HEK293 (cell line): ENCODE data around the gene GEMIN5.

Source experiments
- BCL11B ChIP-seq: fragments of 450-650 bp; formaldehyde crosslinking; IDR thresholded peaks from 2 replicates; pipeline ENCODE4 v1.5.1; 2016; ENCODE audit warnings: low read depth, missing biosample characterization, missing genetic modification characterization
- YY2 ChIP-seq: fragments of 450-650 bp; formaldehyde crosslinking; IDR thresholded peaks from 2 replicates; pipeline ENCODE4 v1.5.1; 2016; ENCODE audit warnings: missing biosample characterization, missing genetic modification characterization
- ZNF112 ChIP-seq: fragments of 450-650 bp; formaldehyde crosslinking; IDR thresholded peaks from 2 replicates; pipeline ENCODE4 v1.5.0; 2017; ENCODE audit warnings: missing biosample characterization, missing genetic modification characterization
- ZNF221 ChIP-seq: fragments of 450-650 bp; formaldehyde crosslinking; IDR thresholded peaks from 2 replicates; pipeline ENCODE4 v1.5.1; 2017; ENCODE audit warnings: missing biosample characterization, missing genetic modification characterization, borderline replicate concordance
- ZNF341 ChIP-seq: fragments of 450-650 bp; formaldehyde crosslinking; IDR thresholded peaks from 2 replicates; pipeline ENCODE4; 2016; ENCODE audit warnings: low read depth, missing biosample characterization, missing genetic modification characterization
- ZNF37A ChIP-seq: fragments of 450-650 bp; IDR thresholded peaks from 2 replicates; pipeline ENCODE4 v1.5.1; 2018; ENCODE audit warnings: missing biosample characterization, missing genetic modification characterization
- ZNF530 ChIP-seq: fragments of 450-650 bp; formaldehyde crosslinking; IDR thresholded peaks from 2 replicates; pipeline ENCODE4 v1.5.1; 2016; ENCODE audit warnings: low read depth, missing biosample characterization, missing genetic modification characterization
- ZNF768 ChIP-seq: fragments of 450-650 bp; formaldehyde crosslinking; IDR thresholded peaks from 2 replicates; pipeline ENCODE4 v1.5.1; 2018; ENCODE audit warnings: missing biosample characterization, mild to moderate bottlenecking, missing genetic modification characterization
- ZNF791 ChIP-seq: fragments of 450-650 bp; formaldehyde crosslinking; IDR thresholded peaks from 2 replicates; pipeline ENCODE4 v1.5.1; 2016; ENCODE audit warnings: missing biosample characterization, missing genetic modification characterization
- ZNF830 ChIP-seq: fragments of 450-650 bp; IDR thresholded peaks from 2 replicates; pipeline ENCODE4 v1.5.0; 2018; ENCODE audit warnings: missing biosample characterization, missing genetic modification characterization, low read depth, mild to moderate bottlenecking, moderate library complexity
- TF ChIP-seq, protein P1 (sequence below): fragments of 450-650 bp; formaldehyde crosslinking; IDR thresholded peaks from 2 replicates; pipeline ENCODE4 v1.5.1; 2016; ENCODE audit warnings: missing biosample characterization, missing genetic modification characterization
- TF ChIP-seq, protein P2 (sequence below): IDR thresholded peaks from 2 replicates; pipeline ENCODE4 v1.6.1; 2011; ENCODE audit warnings: mild to moderate bottlenecking, low read depth, low read length, borderline replicate concordance
- TF ChIP-seq, protein P3 (sequence below): fragments of 450-650 bp; formaldehyde crosslinking; IDR thresholded peaks from 2 replicates; pipeline ENCODE4 v1.5.1; 2016; ENCODE audit warnings: missing biosample characterization, missing genetic modification characterization
- TF ChIP-seq, protein P4 (sequence below): fragments of 450-650 bp; formaldehyde crosslinking; IDR thresholded peaks from 2 replicates; pipeline ENCODE4 v1.5.1; 2016; ENCODE audit warnings: missing biosample characterization, missing genetic modification characterization, low read depth

DNA sequence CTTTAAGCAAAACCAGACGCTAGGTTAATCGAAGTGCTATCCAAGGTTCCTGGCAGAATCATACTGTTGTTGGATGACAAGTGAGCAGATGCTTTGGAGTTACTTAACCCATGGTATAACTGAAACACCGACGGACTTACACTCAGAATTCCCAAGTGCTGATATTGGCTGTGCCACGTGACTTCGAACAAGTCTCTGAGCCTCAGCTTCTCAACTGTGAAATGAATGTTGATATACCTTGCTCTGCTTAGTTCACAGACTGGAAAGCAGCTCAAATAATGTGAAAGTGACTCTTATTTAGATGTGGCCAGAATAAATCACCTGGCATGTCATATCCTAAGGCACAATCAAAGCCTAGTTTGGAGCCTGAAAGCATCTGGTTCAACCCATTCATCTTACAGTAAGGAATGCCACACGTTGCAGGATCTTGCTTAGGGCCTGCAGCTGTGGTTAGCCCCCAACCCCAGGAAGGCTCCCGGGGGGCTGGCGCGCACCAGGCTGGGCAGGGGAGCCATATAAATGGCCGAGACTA, 759 bp downstream of the GEMIN5 start:
- TF ChIP-seq, protein P1, sequence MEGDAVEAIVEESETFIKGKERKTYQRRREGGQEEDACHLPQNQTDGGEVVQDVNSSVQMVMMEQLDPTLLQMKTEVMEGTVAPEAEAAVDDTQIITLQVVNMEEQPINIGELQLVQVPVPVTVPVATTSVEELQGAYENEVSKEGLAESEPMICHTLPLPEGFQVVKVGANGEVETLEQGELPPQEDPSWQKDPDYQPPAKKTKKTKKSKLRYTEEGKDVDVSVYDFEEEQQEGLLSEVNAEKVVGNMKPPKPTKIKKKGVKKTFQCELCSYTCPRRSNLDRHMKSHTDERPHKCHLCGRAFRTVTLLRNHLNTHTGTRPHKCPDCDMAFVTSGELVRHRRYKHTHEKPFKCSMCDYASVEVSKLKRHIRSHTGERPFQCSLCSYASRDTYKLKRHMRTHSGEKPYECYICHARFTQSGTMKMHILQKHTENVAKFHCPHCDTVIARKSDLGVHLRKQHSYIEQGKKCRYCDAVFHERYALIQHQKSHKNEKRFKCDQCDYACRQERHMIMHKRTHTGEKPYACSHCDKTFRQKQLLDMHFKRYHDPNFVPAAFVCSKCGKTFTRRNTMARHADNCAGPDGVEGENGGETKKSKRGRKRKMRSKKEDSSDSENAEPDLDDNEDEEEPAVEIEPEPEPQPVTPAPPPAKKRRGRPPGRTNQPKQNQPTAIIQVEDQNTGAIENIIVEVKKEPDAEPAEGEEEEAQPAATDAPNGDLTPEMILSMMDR (tag by site-specific recombination), result no peak
- TF ChIP-seq, protein P2, sequence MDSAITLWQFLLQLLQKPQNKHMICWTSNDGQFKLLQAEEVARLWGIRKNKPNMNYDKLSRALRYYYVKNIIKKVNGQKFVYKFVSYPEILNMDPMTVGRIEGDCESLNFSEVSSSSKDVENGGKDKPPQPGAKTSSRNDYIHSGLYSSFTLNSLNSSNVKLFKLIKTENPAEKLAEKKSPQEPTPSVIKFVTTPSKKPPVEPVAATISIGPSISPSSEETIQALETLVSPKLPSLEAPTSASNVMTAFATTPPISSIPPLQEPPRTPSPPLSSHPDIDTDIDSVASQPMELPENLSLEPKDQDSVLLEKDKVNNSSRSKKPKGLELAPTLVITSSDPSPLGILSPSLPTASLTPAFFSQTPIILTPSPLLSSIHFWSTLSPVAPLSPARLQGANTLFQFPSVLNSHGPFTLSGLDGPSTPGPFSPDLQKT, result no peak
- TF ChIP-seq, protein P3, sequence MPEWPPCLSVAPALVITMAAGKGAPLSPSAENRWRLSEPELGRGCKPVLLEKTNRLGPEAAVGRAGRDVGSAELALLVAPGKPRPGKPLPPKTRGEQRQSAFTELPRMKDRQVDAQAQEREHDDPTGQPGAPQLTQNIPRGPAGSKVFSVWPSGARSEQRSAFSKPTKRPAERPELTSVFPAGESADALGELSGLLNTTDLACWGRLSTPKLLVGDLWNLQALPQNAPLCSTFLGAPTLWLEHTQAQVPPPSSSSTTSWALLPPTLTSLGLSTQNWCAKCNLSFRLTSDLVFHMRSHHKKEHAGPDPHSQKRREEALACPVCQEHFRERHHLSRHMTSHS (tag by site-specific recombination), result no peak
- no peak for TF ChIP-seq ZNF112 (tag by site-specific recombination)
- TF ChIP-seq, protein P4, sequence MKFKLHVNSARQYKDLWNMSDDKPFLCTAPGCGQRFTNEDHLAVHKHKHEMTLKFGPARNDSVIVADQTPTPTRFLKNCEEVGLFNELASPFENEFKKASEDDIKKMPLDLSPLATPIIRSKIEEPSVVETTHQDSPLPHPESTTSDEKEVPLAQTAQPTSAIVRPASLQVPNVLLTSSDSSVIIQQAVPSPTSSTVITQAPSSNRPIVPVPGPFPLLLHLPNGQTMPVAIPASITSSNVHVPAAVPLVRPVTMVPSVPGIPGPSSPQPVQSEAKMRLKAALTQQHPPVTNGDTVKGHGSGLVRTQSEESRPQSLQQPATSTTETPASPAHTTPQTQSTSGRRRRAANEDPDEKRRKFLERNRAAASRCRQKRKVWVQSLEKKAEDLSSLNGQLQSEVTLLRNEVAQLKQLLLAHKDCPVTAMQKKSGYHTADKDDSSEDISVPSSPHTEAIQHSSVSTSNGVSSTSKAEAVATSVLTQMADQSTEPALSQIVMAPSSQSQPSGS (tag by site-specific recombination), result no peak
- no peak for TF ChIP-seq ZNF791 (tag by site-specific recombination)
- TF ChIP-seq ZNF221 (tag by site-specific recombination), result no peak
- TF ChIP-seq ZNF768, result no peak
- no peak for TF ChIP-seq ZNF37A (tag by site-specific recombination)
- TF ChIP-seq ZNF341 (tag by site-specific recombination), result no peak
- no peak for TF ChIP-seq ZNF530 (tag by site-specific recombination)
- no peak for TF ChIP-seq BCL11B (tag by site-specific recombination)
- no peak for TF ChIP-seq YY2
- TF ChIP-seq ZNF830 (tag by site-specific recombination), result no peak
